Activated CD4-positive, alpha-beta T cell treated with anti-CD3 and anti-CD28 coated beads, Interleukin-2, Interleukin-4, amounts not matched to agents 100 ng/mL and 50 ng/mL, durations not matched to agents 16 hours and 8 hours (primary cell): ENCODE results near the gene ST6GAL1.
A peak's percentile ranks its signal among the peaks of the same experiment; 100 is the strongest.

ENCODE experiments used
- DNase-seq: peaks from one replicate; pipeline ENCODE4 v3.0.0-alpha.2; 2020; ENCODE audit warnings: low spot score

Gene ST6GAL1

GRCh38 chr3:187077537-187077936, 147.2 kb downstream of the ST6GAL1 start:
- DNase-seq, result no peak

- no peak for DNase-seq
Observed at GRCh38 chr3:187079090-187080022, 149.0 kb downstream of the ST6GAL1 start.

GRCh38 chr3:187080799-187081450, 150.6 kb downstream of the ST6GAL1 start:
- DNase-seq, result no peak

GRCh38 chr3:187082758-187083375, 152.5 kb downstream of the ST6GAL1 start:
- no peak for DNase-seq

GRCh38 chr3:187084126-187084525, 153.8 kb downstream of the ST6GAL1 start:
- no peak for DNase-seq

- no peak for DNase-seq
Observed at GRCh38 chr3:187084580-187084979, 154.3 kb downstream of the ST6GAL1 start.

- DNase-seq, result no peak
Observed at GRCh38 chr3:187085021-187085666, 154.8 kb downstream of the ST6GAL1 start.

- no peak for DNase-seq
Observed at GRCh38 chr3:187085933-187086332, 155.6 kb downstream of the ST6GAL1 start.

GRCh38 chr3:187086831-187087230, 156.5 kb downstream of the ST6GAL1 start:
- no peak for DNase-seq

GRCh38 chr3:187088701-187089100, 158.4 kb downstream of the ST6GAL1 start:
- no peak for DNase-seq

- no peak for DNase-seq
Observed at GRCh38 chr3:187093320-187093719, 163.0 kb downstream of the ST6GAL1 start.

- DNase-seq, result peak; percentile 27
Observed at GRCh38 chr3:187098923-187099512, 168.7 kb downstream of the ST6GAL1 start.

- peak; percentile 34 for DNase-seq
Observed at GRCh38 chr3:187101184-187102072, 171.1 kb downstream of the ST6GAL1 start.

GRCh38 chr3:187102073-187102634, 171.8 kb downstream of the ST6GAL1 start:
- no peak for DNase-seq

- DNase-seq, result no peak
Observed at GRCh38 chr3:187103251-187103650, 172.9 kb downstream of the ST6GAL1 start.

- no peak for DNase-seq
Observed at GRCh38 chr3:187104342-187104741, 174.0 kb downstream of the ST6GAL1 start.

GRCh38 chr3:187104933-187105332, 174.6 kb downstream of the ST6GAL1 start:
- peak; percentile 38 for DNase-seq

- no peak for DNase-seq
Observed at GRCh38 chr3:187105700-187106099, 175.4 kb downstream of the ST6GAL1 start.

- no peak for DNase-seq
Observed at GRCh38 chr3:187107989-187108388, 177.7 kb downstream of the ST6GAL1 start.

- DNase-seq, result no peak
Observed at GRCh38 chr3:187110156-187110555, 179.8 kb downstream of the ST6GAL1 start.
